HG03060 (cell line): ENCODE measurements around the gene RAB8A.

ENCODE experiments used
- ATAC-seq: cut with Tn5 transposase; IDR thresholded peaks from one replicate; pipeline ENCODE4 v1.9.1; 2021; ENCODE audit warnings: low read depth, moderate number of reproducible peaks; ENCODE audit not compliant: unreplicated experiment

The RAB8A gene

GRCh38 chr19:16111160-16111908 is at the start of gene RAB8A:
RAB8A (plus strand) TSS chr19:16111889; CDS start chr19:16111902, 13 bp downstream.
- ATAC-seq: peak; percentile 83

- ATAC-seq: no peak
Measured at GRCh38 chr19:16061943-16062342, 49.7 kb upstream of the RAB8A start.

- ATAC-seq: no peak
Measured at GRCh38 chr19:16062789-16063188, 48.9 kb upstream of the RAB8A start.

GRCh38 chr19:16064209-16064889 is 47.3 kb upstream of the RAB8A start:
- no peak for ATAC-seq

- ATAC-seq: no peak
Measured at GRCh38 chr19:16066611-16067104, 45.0 kb upstream of the RAB8A start.

- no peak for ATAC-seq
Measured at GRCh38 chr19:16067205-16067938, 44.3 kb upstream of the RAB8A start.

GRCh38 chr19:16068696-16069259 is 42.9 kb upstream of the RAB8A start:
- ATAC-seq: no peak

- no peak for ATAC-seq
Measured at GRCh38 chr19:16069813-16070365, 41.8 kb upstream of the RAB8A start.

- ATAC-seq: no peak
Measured at GRCh38 chr19:16070366-16070990, 41.2 kb upstream of the RAB8A start.

GRCh38 chr19:16071072-16071691 is 40.5 kb upstream of the RAB8A start:
- ATAC-seq: no peak

- ATAC-seq: no peak
Measured at GRCh38 chr19:16073481-16073880, 38.2 kb upstream of the RAB8A start.

GRCh38 chr19:16073988-16074387 is 37.7 kb upstream of the RAB8A start:
- ATAC-seq: no peak

GRCh38 chr19:16074488-16075365 is 37.0 kb upstream of the RAB8A start:
- no peak for ATAC-seq

- ATAC-seq: no peak
Measured at GRCh38 chr19:16075430-16076153, 36.1 kb upstream of the RAB8A start.

GRCh38 chr19:16076154-16076957 is 35.3 kb upstream of the RAB8A start, which contains the start of gene TPM4:
TPM4 (plus strand) TSS chr19:16076495; CDS start chr19:16076566, 71 bp downstream.
- no peak for ATAC-seq

GRCh38 chr19:16076958-16077611 is 34.6 kb upstream of the RAB8A start:
- no peak for ATAC-seq
